GM21360 (cell line): ENCODE data around the gene TIAL1.
"Not testable (repeated sequence)": the region's sequence is repeated elsewhere in the genome, so short reads cannot be mapped to it uniquely, and the experiment has no call there.

Experiments
- ATAC-seq: cut with Tn5 transposase; IDR thresholded peaks from one replicate; pipeline ENCODE4 v1.9.1; 2021; ENCODE audit warnings: mild to moderate bottlenecking, moderate library complexity; ENCODE audit not compliant: unreplicated experiment

The TIAL1 gene

DNA sequence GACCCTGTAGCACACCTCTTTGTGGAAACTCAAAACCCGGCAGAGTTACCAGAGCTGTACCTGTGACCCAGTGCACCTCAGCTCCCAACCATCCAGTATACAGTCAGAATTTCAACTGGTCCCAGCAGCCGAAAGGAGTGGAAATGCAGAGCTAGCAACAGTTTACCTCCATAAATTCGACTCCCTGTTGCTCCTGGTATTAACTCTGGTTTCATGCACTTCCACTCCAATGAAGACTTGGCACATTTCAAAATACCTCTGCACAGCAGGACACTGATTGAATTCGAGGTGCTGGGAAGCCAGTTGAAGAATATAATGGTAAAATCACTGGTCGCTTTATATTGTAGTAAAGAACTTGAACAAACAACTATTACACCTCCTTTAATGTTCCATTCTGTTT is 17.9 kb upstream of the TIAL1 start:
- ATAC-seq: no peak

DNA sequence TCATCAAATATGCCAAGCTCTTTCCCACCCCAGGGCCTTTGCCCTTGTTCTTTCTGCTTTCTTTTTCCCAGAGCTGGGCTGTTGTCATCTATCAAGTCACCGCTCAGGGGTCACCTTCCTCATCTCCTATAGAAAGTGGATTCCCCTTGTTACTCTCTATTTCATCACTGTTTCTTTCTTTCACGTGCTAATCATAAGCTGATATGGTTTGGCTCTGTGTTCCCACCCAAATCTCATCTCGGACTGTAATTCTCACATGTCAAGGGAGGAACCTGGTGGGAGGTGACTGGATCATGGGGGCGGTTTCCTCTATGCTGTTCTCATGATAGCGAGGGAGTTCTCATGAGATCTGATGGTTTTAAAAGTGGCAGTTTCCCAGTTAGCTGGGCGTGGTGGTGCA is 17.0 kb upstream of the TIAL1 start:
- no peak for ATAC-seq

DNA sequence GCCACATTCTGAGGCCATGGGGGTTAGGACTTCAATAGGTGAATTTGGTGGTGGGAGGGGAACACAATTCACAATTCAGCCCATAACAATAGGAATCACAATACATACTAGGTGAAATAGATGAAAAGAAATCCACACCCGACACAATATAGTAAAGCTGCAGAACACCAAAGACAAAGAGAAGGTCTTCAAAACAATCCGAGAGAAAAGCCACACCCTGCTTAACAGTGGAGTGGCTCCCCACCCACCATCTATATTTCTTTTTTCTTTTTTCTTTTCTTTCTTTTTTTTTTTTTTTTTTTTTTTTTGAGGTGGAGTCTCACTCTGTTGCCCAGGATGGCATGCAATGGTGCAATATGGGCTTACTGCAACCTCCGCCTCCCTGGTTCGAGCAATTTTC is 14.7 kb upstream of the TIAL1 start:
- no peak for ATAC-seq

DNA sequence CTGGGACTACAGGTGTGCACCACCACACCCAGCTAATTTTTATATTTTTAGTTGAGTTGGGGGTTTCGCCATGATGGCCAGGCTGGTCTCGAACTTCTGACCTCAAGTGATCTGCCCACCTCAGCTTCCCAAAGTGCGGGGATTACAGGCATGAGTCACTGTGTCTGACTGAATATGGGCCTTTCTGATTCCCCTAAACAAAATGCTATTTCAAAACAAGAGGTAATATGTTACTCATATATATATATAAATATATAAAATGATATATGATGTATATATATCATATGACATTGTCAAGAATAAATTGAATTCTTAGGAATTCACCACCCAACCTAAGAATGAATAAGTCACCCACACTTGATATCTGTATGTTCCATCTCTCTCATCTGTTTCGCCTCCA is 12.8 kb upstream of the TIAL1 start:
- ATAC-seq: no peak

- no peak for ATAC-seq
Measured at GRCh38 chr10:119608316-119609155, 11.8 kb upstream of the TIAL1 start.

- ATAC-seq: no peak
Measured at GRCh38 chr10:119604468-119604867, 7.7 kb upstream of the TIAL1 start.

DNA sequence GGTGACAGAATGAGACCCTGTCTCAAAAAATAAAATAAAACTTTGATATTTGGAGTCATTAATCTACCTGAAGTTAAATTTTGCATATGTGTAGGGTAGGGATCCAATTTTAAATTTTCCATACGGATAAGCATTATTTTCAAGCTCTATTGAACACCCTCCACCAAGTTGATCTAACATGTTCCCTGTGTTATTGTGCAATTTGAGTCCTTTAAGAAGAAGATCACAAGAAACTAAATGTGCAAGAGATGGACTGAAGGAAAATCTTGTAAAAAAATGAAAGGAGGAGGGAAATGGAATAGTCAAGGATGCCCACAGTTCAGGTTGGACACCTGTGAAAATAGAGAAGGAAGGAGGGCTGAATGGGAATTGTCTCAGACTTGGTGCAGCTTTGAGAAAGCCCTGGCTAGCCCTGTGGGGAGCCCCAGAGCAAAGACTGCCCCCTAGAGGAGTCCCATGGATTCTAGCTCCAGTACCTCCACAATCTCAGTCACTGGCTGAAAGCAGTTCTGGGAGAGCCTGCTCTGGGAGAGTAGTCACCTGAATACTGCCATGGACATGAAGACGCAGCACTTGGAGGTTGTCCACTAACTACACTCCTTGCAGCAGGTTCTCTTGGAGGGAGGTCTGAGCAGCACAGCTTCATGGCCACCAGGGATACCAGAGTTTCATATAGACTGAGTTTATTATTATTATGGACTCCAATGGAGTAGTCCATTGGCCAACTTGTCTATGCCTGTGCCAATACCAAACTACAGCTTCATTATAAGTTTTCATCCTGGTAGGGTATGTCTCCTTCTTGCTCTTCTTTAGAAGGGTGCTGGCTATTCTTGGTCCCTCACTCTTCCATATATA is 5.7 kb upstream of the TIAL1 start:
- peak; percentile 49 for ATAC-seq

DNA sequence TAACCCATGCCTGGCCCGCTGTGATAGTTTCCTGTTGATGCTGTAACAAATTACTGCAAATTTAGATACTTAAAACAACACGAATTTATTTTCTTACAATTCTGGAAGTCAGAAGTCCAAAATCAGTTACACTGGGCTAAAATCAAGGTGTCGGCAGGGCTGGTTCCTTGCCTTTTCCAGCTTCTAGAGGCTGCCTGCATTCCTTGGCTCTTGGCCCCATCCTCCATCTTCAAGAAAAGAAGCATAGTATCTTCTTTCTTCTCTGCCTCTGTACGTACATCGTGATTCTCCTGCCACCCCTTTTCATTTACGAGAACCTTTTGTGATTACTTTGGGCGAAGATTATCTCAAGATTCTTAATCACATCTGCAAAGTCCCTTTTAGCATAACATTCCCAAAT is 1.6 kb upstream of the TIAL1 start:
- ATAC-seq: no peak

- no peak for ATAC-seq
Measured at GRCh38 chr10:119597405-119598186, 832 bp upstream of the TIAL1 start.

DNA sequence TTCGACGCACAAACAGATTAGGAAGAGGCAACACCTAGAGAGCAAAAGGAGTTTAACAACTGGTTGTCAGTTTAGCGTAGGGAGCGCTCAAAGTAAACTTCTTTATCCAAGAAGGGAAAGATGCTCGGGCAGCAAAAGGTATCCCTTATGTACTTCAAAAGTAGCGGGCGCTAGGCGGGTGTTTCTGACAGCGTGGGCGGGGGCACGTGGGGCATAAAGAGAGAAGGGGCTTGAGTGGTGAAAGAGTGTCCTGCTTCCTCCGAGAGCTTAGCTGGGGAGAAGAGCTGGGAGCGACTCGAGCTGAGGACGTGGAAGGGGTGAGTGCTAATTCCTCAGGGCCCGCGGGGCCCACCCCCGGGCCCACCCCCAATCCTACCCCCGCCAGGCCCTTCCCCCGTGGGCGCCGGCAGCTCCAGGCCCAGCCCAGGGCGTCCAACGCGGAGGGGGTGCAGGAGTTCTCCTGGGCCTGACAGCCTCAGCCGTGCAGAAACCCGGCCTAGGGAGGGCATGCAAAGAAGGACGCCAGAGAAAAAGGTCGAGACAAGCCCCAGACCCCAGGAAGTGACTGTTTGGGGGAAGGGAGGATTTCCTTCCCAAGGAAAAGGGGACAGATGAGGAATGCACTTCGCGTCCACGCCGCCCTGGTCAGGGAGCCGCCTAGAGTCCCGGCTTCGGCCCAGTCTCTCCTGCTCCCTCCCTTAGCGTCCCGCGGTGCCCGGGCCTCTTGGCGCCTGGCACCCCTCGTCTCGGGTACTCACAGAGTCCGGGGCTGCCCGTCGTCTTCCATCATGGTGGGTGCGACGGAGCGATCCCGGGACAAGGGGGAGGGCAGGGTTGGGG is 868 bp downstream of the TIAL1 start:
- ATAC-seq: peak; percentile 7

DNA sequence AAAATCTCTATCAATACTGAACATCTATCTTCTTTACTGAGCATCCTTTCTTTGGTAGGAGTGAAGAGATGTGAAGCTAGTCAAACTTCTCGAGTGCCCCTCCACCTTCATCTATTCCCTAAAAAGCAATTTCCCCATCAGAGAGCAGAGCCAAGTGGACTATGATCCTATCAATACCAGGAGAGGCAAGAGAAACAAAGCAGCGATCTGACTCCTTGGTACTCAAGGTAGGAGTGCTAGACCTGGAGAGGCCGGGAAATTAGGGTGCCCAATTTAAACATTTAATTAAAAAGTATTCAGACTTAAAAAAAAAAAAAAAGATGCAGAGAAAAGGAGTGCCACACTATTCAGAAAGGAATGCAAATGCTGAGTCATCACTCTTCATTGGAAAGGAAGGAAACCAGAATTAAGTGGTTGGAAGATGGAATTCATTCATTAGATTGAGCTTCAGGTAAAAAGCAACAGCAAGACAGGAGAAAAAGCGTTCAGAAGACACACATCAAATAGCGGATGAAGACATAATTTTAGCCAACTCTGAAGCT is 1.6 kb downstream of the TIAL1 start:
- no peak for ATAC-seq

- no peak for ATAC-seq
Measured at GRCh38 chr10:119588071-119588470, 8.7 kb downstream of the TIAL1 start.

- ATAC-seq: no peak
Measured at GRCh38 chr10:119578355-119578754, 18.4 kb downstream of the TIAL1 start.

DNA sequence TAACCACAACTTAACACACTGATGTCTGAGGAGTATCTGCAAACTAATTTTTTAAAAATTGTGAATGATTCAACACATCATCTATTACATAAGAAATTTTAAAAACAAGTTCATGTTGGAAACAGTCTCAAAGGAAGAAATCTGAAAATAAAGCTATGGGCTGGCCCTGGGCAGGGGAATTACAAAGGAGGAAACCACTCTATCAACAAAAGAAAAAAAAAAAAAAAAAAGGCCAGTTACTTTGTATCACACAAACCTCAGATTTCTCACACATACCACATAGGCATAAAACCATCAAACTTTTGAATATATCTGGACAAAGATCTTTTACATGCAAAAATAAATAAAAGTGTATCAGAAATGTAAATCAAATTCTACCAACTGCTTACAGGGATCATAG is 20.8 kb downstream of the TIAL1 start:
- ATAC-seq: no peak

DNA sequence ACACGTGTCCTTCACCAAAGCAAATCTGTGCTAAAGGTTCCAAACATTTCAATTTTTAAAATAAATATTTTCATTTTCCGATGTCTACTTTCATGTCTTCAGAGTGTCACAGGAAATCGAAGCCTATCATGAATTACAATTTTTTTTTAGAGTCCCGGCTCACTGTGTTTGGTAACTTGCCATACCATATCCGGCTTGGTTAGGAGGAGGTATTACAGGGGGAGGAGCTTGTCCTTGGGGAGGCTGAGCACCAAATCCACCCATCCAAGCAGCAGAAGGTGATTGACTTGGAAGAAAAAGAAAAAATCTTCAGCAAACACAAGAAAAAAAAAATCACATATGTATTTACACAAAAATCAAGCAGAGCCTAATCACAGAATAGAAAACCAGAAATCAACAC is 21.3 kb downstream of the TIAL1 start:
- no peak for ATAC-seq

DNA sequence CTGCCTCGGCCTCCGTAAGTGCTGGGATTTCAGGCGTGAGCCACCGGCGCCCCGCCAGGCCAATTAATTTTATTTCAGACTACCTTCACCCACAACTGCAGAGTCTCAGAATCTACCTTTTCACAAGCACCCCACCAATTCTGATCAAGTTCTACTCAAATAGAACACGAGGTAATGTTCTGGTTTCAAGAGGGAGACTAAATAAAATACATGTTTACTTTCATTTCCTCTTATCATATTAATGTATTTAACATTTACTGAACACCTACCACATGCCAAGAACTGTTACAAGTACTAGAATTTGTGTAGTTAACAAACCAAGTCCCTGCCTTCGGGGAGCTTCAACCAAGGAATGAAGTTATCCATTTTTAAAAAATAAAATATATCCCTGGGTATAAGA is 28.8 kb downstream of the TIAL1 start:
- ATAC-seq: no peak

GRCh38 chr10:119562097-119562496 is 34.7 kb downstream of the TIAL1 start:
- ATAC-seq: no peak

DNA sequence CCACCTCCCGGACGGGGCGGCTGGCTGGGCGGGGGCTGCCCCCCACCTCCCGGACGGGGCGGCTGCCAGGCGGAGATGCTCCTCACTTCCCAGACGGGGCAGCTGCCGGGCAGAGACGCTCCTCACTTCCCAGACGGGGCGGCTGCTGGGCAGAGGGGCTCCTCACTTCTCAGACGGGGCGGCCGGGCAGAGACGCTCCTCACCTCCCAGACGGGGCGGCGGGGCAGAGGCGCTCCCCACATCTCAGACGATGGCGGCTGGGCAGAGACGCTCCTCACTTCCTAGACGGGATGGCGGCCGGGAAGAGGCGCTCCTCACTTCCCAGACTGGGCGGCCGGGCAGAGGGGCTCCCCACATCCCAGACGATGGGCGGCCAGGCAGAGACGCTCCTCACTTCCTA is 37.3 kb downstream of the TIAL1 start:
- not testable (repeated sequence) for ATAC-seq

GRCh38 chr10:119556081-119556480 is 40.7 kb downstream of the TIAL1 start:
- ATAC-seq: not testable (repeated sequence)

DNA sequence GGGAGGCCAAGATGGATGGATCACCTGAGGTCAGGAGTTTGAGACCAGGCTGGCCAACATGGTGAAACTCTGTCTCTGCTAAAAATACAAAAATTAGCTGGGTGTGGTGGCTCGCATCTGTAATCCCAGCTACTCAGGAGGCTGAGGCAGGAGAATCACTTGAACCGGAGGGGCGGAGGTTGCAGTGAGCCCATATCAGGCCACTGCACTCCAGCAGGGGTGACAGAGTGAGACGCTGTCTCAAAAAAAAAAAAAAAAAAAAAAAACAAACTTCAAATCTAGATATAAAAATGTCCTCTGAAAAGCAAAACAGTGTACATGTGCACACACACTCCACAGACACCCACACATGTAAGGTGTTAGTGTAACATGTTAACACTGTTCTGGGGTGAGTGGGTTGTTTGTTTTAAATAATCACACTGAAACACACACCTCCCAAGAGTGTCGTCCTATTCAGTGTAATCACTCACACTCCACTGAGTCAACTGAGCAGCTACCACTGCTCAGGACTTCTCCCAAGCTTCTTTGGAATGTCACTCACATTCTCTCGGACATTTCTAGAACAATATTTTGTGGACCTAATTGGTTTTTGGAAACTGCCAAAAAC is 41.5 kb downstream of the TIAL1 start:
- no peak for ATAC-seq
